HT1080 (cell line): Measurements from ENCODE around the gene SPIN2B. TPM values are rescaled to one million over a fixed set of nuclear protein-coding genes. Genes with fewer than 3 reads are reported as not detected.
"Not testable (repeated sequence)": the region's sequence is repeated elsewhere in the genome, so short reads cannot be mapped to it uniquely, and the experiment has no call there.

Source experiments
- DNase-seq: peaks from one replicate; pipeline ENCODE4 v3.0.0-alpha.2; 2015; ENCODE audit warnings: low read depth
- polyA plus RNA-seq, 2 experiments: library from polyadenylated mRNA; depleted of rRNA; stranded (reverse); fragments of >200 nt; gene quantifications; 2 replicates each; pipeline ENCODE4 v1.2.3, GENCODE V29; 2015
- total RNA-seq: library from RNA; depleted of rRNA; stranded (reverse); fragments of >200 nt; shearing (Covaris generic); gene quantifications from 2 replicates; pipeline ENCODE4 v1.2.3, GENCODE V29; 2014; rRNA removed

Gene SPIN2B
- total RNA-seq, result 9.2 and 17.1 TPM in 2 replicates
- 7.9 and 8.1 TPM in 2 replicates for polyA plus RNA-seq (2015; cell fraction: cytosol; rRNA removed)
- polyA plus RNA-seq (2015; cell fraction: nucleus; rRNA removed), result 14.3 and 22.0 TPM in 2 replicates

- peak; percentile 90 for DNase-seq
Measured at GRCh38 chrX:57121162-57121755, at the start of gene SPIN2B. TSS of gene SPIN2B (minus strand) at chrX:57121548.

GRCh38 chrX:57156397-57157049 lies 35.2 kb upstream of the SPIN2B start:
- peak; percentile 23 for DNase-seq

GRCh38 chrX:57155171-57155570 lies 33.8 kb upstream of the SPIN2B start:
- no peak for DNase-seq

- not testable (repeated sequence) for DNase-seq
Measured at GRCh38 chrX:57152222-57152621, 30.9 kb upstream of the SPIN2B start.

GRCh38 chrX:57138674-57139073 lies 17.3 kb upstream of the SPIN2B start:
- DNase-seq, result no peak

- DNase-seq, result no peak
Measured at GRCh38 chrX:57137501-57137900, 16.2 kb upstream of the SPIN2B start.

- not testable (repeated sequence) for DNase-seq
Measured at GRCh38 chrX:57137073-57137472, 15.7 kb upstream of the SPIN2B start, which contains the start of gene SPIN2A. TSS of gene SPIN2A (minus strand) at chrX:57137397. CDS start at chrX:57136597, 800 bp downstream.

GRCh38 chrX:57136589-57136988 lies 15.2 kb upstream of the SPIN2B start:
- not testable (repeated sequence) for DNase-seq

GRCh38 chrX:57135287-57135686 lies 13.9 kb upstream of the SPIN2B start:
- no peak for DNase-seq

GRCh38 chrX:57134702-57135101 lies 13.4 kb upstream of the SPIN2B start:
- DNase-seq, result peak; percentile 60

- DNase-seq, result no peak
Measured at GRCh38 chrX:57133706-57134105, 12.4 kb upstream of the SPIN2B start.

- not testable (repeated sequence) for DNase-seq
Measured at GRCh38 chrX:57133284-57133683, 11.9 kb upstream of the SPIN2B start.

- no peak for DNase-seq
Measured at GRCh38 chrX:57132046-57132445, 10.7 kb upstream of the SPIN2B start.

- DNase-seq, result no peak
Measured at GRCh38 chrX:57121816-57122215, 468 bp upstream of the SPIN2B start.

- DNase-seq, result not testable (repeated sequence)
Measured at GRCh38 chrX:57120619-57121161, 658 bp downstream of the SPIN2B start.

- DNase-seq, result no peak
Measured at GRCh38 chrX:57119416-57119815, 1.9 kb downstream of the SPIN2B start.

GRCh38 chrX:57117566-57117965 lies 3.8 kb downstream of the SPIN2B start:
- not testable (repeated sequence) for DNase-seq

- no peak for DNase-seq
Measured at GRCh38 chrX:57104921-57105398, 16.4 kb downstream of the SPIN2B start.

GRCh38 chrX:57104406-57104805 lies 16.9 kb downstream of the SPIN2B start:
- no peak for DNase-seq

GRCh38 chrX:57103489-57103888 lies 17.9 kb downstream of the SPIN2B start:
- DNase-seq, result no peak

GRCh38 chrX:57102918-57103317 lies 18.4 kb downstream of the SPIN2B start:
- DNase-seq, result not testable (repeated sequence)

GRCh38 chrX:57083143-57083542 lies 38.2 kb downstream of the SPIN2B start:
- DNase-seq, result no peak
